Endothelial cell (in vitro differentiated cells): ENCODE measurements around the gene LCP1. TPM values are rescaled to one million over a fixed set of nuclear protein-coding genes. Genes with fewer than 3 reads are reported as not detected.

Source experiments
- DNase-seq: peaks from one replicate; pipeline ENCODE4 v3.0.0; 2021; ENCODE audit warnings: low spot score
- H3K27ac Mint-ChIP-seq: one replicate; pipeline ENCODE4 v1.8.0; 2021; ENCODE audit warnings: mixed read lengths, inconsistent platforms; ENCODE audit not compliant: unreplicated experiment
- H3K27me3 Mint-ChIP-seq: one replicate; pipeline ENCODE4 v1.8.0; 2021; ENCODE audit warnings: mild to moderate bottlenecking, moderate library complexity, mixed read lengths, inconsistent platforms; ENCODE audit not compliant: unreplicated experiment
- H3K36me3 Mint-ChIP-seq: one replicate; pipeline ENCODE4 v1.8.0; 2021; ENCODE audit warnings: mild to moderate bottlenecking, low read depth, mixed read lengths, inconsistent platforms; ENCODE audit not compliant: unreplicated experiment
- H3K4me1 Mint-ChIP-seq: one replicate; pipeline ENCODE4 v1.8.0; 2021; ENCODE audit warnings: mild to moderate bottlenecking, mixed read lengths, inconsistent platforms; ENCODE audit not compliant: unreplicated experiment
- H3K4me3 Mint-ChIP-seq: one replicate; pipeline ENCODE4 v1.8.0; 2021; ENCODE audit warnings: mild to moderate bottlenecking, mixed read lengths, inconsistent platforms; ENCODE audit not compliant: unreplicated experiment
- H3K9me3 Mint-ChIP-seq: one replicate; pipeline ENCODE4 v1.8.0; 2021; ENCODE audit warnings: mixed read lengths, inconsistent platforms; ENCODE audit not compliant: unreplicated experiment
- CTCF ChIP-seq: fragments of 200-600 bp; sonication (generic); IDR thresholded peaks from one replicate; pipeline ENCODE4 v1.5.0; 2021; ENCODE audit warnings: antibody characterized with exemption; ENCODE audit not compliant: unreplicated experiment
- total RNA-seq: library from RNA; stranded (reverse); fragmentation: NEBNext Ultra II Directional; extraction: Animal tissue kit (Norgen Biotek cat#: 25700); gene quantifications from one replicate; pipeline ENCODE4 v1.2.1, GENCODE V29; 2021; ENCODE audit not compliant: unreplicated experiment

The LCP1 gene
- total RNA-seq, 1 donor from 2014 or later = 11.9 TPM

GRCh38 chr13:46211483-46212351 lies 29.7 kb upstream of the LCP1 start, which contains the start of gene LRRC63:
TSS of gene LRRC63 (plus strand) at chr13:46211928. CDS start at chr13:46213035, 1,107 bp downstream.
- Mint-ChIP-seq H3K4me3 (peak within 1 kb of the TSS; percentile 86), H3K9me3 (no peaks in the 10 kb centered on the region), H3K27ac (no peak within 1 kb of the TSS), H3K27me3 (peaks cover 5% of the 10 kb centered on the region), H3K36me3 (no peaks in the 10 kb centered on the region), H3K4me1 (peaks cover 4% of the 10 kb centered on the region)
- peak; percentile 67 for DNase-seq
- no peak for TF ChIP-seq CTCF

- no peak for TF ChIP-seq CTCF
- H3K27ac Mint-ChIP-seq = no peak overlapping the region
- H3K9me3 Mint-ChIP-seq = no peaks in the 10 kb centered on the region
- H3K4me1 Mint-ChIP-seq = peaks cover 4% of the 10 kb centered on the region
- H3K36me3 Mint-ChIP-seq = no peaks in the 10 kb centered on the region
- no peak for DNase-seq
- peak overlapping the region; percentile 75 for H3K4me3 Mint-ChIP-seq
- H3K27me3 Mint-ChIP-seq = peaks cover 5% of the 10 kb centered on the region
Measured at GRCh38 chr13:46211116-46211482, 29.1 kb upstream of the LCP1 start.

DNA sequence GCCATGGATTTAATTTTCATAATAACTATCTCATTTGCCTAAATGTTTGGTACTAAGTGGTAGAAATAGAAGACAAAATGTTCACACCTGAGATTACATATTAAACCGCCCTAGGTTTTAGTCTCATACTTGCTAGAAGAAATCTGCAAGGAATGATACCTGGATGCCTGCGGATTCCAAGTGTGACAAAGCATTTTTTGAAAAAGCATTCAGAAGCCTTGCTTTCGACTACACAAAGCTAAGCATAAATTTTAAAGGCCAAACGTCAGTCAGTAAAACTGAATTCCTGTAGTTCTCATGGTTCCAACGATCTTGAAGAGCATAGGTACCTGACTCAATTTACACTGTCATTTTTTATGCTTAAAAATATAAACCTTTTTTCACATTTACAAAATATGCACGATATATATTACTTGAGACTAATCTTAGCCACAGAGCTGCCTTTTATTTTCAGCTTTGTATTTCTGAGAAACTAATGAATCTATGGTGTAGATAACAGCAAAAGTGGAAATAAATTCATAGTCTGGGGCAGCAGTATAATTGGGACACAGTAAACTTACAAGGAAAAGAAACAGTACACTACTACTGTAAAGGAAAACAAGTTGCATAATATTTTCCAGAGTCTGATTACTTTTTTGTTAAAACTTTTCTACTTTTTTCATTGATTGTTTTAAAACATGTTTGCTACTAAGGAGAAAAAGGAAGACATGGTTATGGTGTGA lies 28.5 kb upstream of the LCP1 start:
- TF ChIP-seq CTCF = no peak
- H3K4me1 Mint-ChIP-seq = peaks cover 4% of the 10 kb centered on the region
- H3K4me3 Mint-ChIP-seq = no peak overlapping the region
- no peaks in the 10 kb centered on the region for H3K9me3 Mint-ChIP-seq
- no peaks in the 10 kb centered on the region for H3K36me3 Mint-ChIP-seq
- H3K27ac Mint-ChIP-seq = no peak overlapping the region
- no peak for DNase-seq
- H3K27me3 Mint-ChIP-seq = peaks cover 4% of the 10 kb centered on the region

- no peak overlapping the region for H3K27ac Mint-ChIP-seq
- peaks cover 3% of the 10 kb centered on the region for H3K27me3 Mint-ChIP-seq
- no peaks in the 10 kb centered on the region for H3K36me3 Mint-ChIP-seq
- H3K4me1 Mint-ChIP-seq = peaks cover 4% of the 10 kb centered on the region
- no peak overlapping the region for H3K4me3 Mint-ChIP-seq
- H3K9me3 Mint-ChIP-seq = no peaks in the 10 kb centered on the region
- no peak for DNase-seq
- no peak for TF ChIP-seq CTCF
Measured at GRCh38 chr13:46207828-46208227, 25.9 kb upstream of the LCP1 start.

DNA sequence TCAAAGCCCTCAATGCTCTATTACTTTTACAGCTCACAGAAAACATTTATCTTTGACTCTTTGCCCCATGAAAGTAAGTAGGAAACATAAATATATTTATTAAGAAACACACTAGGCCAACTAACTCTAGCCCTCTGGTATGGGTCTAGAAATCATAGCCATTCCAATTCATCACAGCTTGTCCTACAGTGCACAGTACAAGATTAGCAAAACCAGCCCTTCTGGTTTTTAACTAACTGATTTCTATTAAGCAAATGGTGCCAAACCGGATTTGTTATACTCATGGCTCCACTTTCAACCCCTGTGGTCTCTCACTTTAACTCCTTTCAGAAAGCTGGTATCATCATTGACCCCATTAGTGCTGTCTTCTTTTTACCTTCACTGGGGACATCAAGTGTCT lies 24.2 kb upstream of the LCP1 start:
- H3K27me3 Mint-ChIP-seq = peaks cover 1% of the 10 kb centered on the region
- TF ChIP-seq CTCF = no peak
- H3K4me1 Mint-ChIP-seq = peaks cover 2% of the 10 kb centered on the region
- H3K4me3 Mint-ChIP-seq = no peak overlapping the region
- H3K9me3 Mint-ChIP-seq = no peaks in the 10 kb centered on the region
- DNase-seq = no peak
- H3K27ac Mint-ChIP-seq = no peak overlapping the region
- H3K36me3 Mint-ChIP-seq = no peaks in the 10 kb centered on the region
